Stimulated activated CD4-positive, alpha-beta T cell treated with anti-CD3 and anti-CD28 coated beads, Interleukin-2, amount 100 ng/mL, for 4 hours (primary cell): ENCODE data around the gene RBBP8NL.

ENCODE experiments used
- DNase-seq: peaks from one replicate; pipeline ENCODE4 v3.0.0-alpha.2; 2020; ENCODE audit warnings: low read depth

RBBP8NL gene

DNA sequence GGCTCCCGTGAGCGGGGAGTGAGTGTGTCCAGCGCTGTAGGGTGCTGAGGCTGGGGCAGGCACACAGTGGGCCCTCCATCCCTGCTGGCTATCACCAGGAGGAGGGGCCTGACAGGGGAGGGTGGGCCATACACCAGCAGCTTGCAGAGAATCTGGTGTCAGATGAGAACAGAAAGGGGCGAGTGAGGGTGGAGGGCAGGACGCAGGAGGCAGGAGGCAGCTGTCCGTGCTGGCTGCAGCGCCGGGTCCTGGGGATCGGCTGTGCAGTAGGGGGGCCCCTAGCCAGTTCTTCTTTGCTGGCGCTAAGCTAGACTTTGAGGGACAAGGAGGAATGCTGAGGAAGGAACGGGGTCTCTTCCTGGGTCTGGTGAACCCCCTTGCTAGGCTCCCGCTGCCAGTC lies 18.7 kb downstream of the RBBP8NL start:
- no peak for DNase-seq

DNA sequence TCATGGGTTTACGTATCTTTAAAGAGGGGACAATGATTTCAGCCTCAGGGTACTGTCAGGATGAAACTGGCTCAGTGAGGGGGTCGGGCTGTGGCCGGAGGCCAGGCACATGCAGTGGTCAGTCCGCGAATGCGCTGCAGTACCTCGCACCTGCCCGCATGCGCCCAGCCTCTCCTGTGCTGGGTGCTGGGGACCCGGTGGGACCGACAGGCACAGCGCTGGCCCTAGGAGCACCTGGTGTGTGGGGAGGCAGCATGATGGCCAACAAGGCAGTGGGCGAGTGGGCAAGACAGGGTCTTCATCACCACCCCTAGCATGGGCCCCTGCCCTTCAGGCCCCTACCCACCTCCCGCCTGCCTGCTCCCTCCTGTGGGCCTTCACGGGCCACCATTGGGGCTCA lies 19.3 kb downstream of the RBBP8NL start:
- DNase-seq, result no peak

GRCh38 chr20:62407221-62407992 lies 19.9 kb downstream of the RBBP8NL start, which contains the start of gene CABLES2:
Gene CABLES2 (minus strand): TSS chr20:62407285. CDS start chr20:62407276, 9 bp downstream.
- peak; percentile 87 for DNase-seq

- DNase-seq, result no peak
Measured at GRCh38 chr20:62406635-62407176, 20.6 kb downstream of the RBBP8NL start.

DNA sequence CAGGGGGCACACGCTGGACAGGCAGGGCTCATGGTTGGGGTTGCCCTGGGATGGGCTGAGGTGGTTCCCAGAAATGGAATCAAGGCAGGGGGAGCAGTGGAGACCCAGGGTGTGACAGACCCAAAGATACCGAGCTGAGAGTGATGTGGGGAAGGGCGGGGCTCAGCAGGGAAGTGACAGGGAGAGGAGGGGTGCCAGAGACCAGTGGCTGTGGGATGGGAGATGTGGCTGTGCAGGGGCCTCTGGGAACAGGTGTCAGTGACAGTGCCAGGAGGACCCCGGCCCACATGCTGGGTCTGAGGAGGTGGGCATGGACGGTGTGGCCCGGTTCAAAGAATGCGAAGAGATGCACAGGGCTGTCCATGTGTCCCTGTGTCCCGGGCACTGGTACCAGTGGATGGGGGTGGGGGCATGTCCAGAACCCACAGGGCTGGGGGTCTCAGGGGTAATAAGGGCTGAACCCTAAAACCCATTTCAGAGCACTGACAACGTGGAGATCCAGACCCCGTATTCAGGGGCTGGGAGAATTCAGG lies 21.3 kb downstream of the RBBP8NL start:
- DNase-seq, result no peak

GRCh38 chr20:62405108-62405980 lies 22.0 kb downstream of the RBBP8NL start:
- DNase-seq, result no peak

GRCh38 chr20:62404761-62405107 lies 22.6 kb downstream of the RBBP8NL start:
- DNase-seq, result no peak

GRCh38 chr20:62404112-62404665 lies 23.1 kb downstream of the RBBP8NL start:
- DNase-seq, result no peak

DNA sequence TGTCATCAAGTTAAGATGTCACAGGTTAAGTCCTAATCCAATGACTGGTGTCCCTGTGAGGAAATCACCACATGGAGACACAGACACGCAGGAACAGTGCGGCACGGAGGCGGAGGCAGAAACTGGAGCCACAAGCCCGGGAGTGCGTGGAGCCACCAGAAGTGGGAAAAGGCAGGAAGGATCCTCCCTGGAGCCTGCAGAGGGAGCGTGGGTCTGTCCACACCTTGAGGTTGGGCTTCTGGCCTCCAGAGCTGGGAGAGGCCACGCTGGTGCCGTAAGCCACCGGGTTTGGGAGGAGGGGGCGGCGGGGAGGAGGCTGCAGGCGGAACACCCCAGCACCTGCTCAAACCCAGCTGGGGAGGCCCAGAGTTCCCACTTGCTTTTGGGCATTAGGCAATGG lies 24.0 kb downstream of the RBBP8NL start:
- no peak for DNase-seq

DNA sequence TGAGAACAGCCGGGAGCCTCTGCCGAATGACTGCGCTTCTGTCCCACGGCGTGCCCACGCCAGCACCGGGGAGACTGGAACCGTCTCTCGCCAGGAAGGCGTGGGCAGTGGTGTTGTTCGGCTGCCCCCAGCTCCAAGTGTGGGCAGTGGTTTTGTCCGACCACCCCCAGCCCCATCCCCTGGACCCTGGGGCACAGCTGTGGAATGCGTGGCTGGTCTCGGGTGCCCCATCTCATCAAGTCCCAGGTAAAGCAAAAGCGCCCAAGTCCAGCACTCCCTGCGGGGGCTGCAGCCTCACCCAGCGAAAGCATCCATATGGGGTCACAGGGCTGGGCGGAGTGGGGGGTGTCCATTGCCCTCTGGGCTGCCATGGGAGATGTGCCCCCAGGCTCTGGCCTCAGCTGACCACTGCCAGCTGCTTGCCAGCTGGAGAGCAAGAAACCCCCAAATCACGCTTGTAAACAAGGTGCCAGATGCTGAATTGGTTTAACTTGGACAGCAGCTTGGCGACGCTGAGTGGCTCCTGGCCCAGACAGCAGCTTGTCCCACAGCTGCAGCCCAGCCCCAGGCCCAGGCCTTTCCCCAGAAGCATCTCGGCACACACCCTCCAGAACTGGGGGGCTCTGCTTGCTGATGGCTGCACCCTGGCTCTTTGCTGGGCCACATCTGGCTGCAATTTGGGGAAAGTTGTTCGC lies 24.7 kb downstream of the RBBP8NL start:
- DNase-seq, result no peak

GRCh38 chr20:62401331-62401779 lies 26.0 kb downstream of the RBBP8NL start:
- no peak for DNase-seq

- DNase-seq, result no peak
Measured at GRCh38 chr20:62400541-62400940, 26.8 kb downstream of the RBBP8NL start.

GRCh38 chr20:62400021-62400420 lies 27.3 kb downstream of the RBBP8NL start:
- no peak for DNase-seq

GRCh38 chr20:62398120-62398821 lies 29.1 kb downstream of the RBBP8NL start:
- DNase-seq, result no peak

GRCh38 chr20:62396367-62397239 lies 30.7 kb downstream of the RBBP8NL start:
- DNase-seq, result no peak

GRCh38 chr20:62395311-62396242 lies 31.8 kb downstream of the RBBP8NL start:
- DNase-seq, result no peak

- no peak for DNase-seq
Measured at GRCh38 chr20:62394248-62395245, 32.8 kb downstream of the RBBP8NL start.

DNA sequence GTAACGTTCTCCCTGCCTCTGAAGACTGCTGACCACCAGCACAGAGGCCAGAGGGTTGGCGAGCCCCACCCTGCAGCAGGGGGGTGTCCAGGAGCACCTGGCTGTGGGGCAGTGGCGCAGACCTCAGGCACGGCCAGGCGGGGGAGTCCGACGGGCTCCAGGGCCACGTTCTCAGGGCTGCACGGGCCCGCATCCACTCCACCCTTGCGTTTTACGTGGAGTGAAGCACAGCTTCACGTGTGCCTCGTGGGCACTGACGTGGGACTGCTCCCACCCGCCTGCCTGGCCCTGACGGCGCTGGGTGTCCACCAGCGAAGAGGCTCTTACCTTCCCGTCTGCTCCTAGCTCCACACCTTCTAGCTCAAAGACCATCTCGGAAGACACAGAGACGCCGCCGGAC lies 33.5 kb downstream of the RBBP8NL start:
- DNase-seq, result no peak
